GM12878 (cell line): ENCODE measurements around the gene MAP2K1. TPM values are rescaled to one million over a fixed set of nuclear protein-coding genes. Genes with fewer than 3 reads are reported as not detected.

ENCODE experiments used
- ATAC-seq: fragments of 200-7000 bp; cut with Tn5 transposase; 3 replicates; pipeline ENCODE4 v1.9.1; 2020; ENCODE audit warnings: mild to moderate bottlenecking, moderate library complexity
- BruUV-seq: library from RNA; stranded (reverse); fragments of 400-500 nt; replicated peaks from 2 replicates; lab custom pipeline; 2021; lab: Mats Ljungman, UMichigan
- CTCF ChIA-PET: fragments of 300-600 bp; sonication (Branson Sonifier 250); formaldehyde crosslinking; extraction: SDS; loops from one replicate; lab custom pipeline; 2021; ENCODE audit warnings: inconsistent platforms; lab: Yijun Ruan, JAX
- POLR2A ChIA-PET: fragments of 350-600 bp; formaldehyde crosslinking; extraction: SDS; loops from one replicate; lab custom pipeline; 2021; ENCODE audit warnings: inconsistent platforms; lab: Charles Lee
- RAD21 ChIA-PET: fragments of 300-600 bp; sonication (Branson Sonifier 250); formaldehyde crosslinking; loops from one replicate; lab custom pipeline; 2023; ENCODE audit warnings: antibody characterized with exemption; ENCODE audit not compliant: unreplicated experiment; lab: Charles Lee
- SMC1A ChIA-PET: fragments of 300-600 bp; sonication (Branson Sonifier 250); formaldehyde crosslinking; loops from one replicate; lab custom pipeline; 2023; ENCODE audit not compliant: unreplicated experiment, uncharacterized antibody; lab: Charles Lee
- DNase-seq: peaks from one replicate; pipeline ENCODE4 v3.0.0-alpha.2; 2011; ENCODE audit warnings: low read depth, low spot score
- FAIRE-seq: peaks from 3 replicates; lab custom pipeline; 2011; peaks lifted over from hg19 to GRCh38; lab: Jason Lieb, UNC
- H2AFZ ChIP-seq: 2 replicates; pipeline ENCODE4 v1.6.0; 2011; ENCODE audit warnings: low read depth, low read length, control low read depth; ENCODE audit not compliant: control insufficient read depth
- H3K27ac ChIP-seq: 2 replicates; pipeline ENCODE4 v1.5.1; 2011; ENCODE audit warnings: control low read depth; ENCODE audit not compliant: control insufficient read depth, insufficient read depth
- H3K27me3 ChIP-seq, 2 experiments: replicated peaks in 1 of 2; 2 replicates each; pipeline versions ENCODE4 v1.6.0 to v1.6.1; 2011; ENCODE audit warnings: low read length in 1 of 2; ENCODE audit not compliant: control insufficient read depth in 2 of 2, insufficient read depth in 2 of 2
- H3K36me3 ChIP-seq, 2 experiments: 2 replicates each; pipeline ENCODE4 v1.5.1; 2011; ENCODE audit warnings: low read length in 1 of 2; ENCODE audit not compliant: control insufficient read depth in 2 of 2, insufficient read depth in 2 of 2
- H3K4me1 ChIP-seq: 2 replicates; pipeline ENCODE4 v1.6.1; 2011; ENCODE audit warnings: mild to moderate bottlenecking, low read length, moderate library complexity, mixed read lengths; ENCODE audit not compliant: control insufficient read depth, insufficient read depth
- H3K4me2 ChIP-seq: 2 replicates; pipeline ENCODE4 v1.6.0; 2011; ENCODE audit warnings: control low read depth; ENCODE audit not compliant: control insufficient read depth, insufficient read depth
- H3K4me3 ChIP-seq: fragments of 200-600 bp; sonication (generic); 2 replicates; pipeline ENCODE4 v1.5.1; 2016
- H3K79me2 ChIP-seq: 2 replicates; pipeline ENCODE4 v1.6.0; 2011; ENCODE audit warnings: low read length; ENCODE audit not compliant: control insufficient read depth, insufficient read depth
- H3K9ac ChIP-seq: 2 replicates; pipeline ENCODE4 v1.8.0; 2011; ENCODE audit warnings: low read length, control low read depth, mixed read lengths; ENCODE audit not compliant: control insufficient read depth, insufficient read depth
- H3K9me3 ChIP-seq: replicated peaks from 3 replicates; pipeline ENCODE4 v1.5.1; 2011; ENCODE audit warnings: mild to moderate bottlenecking, low read length; ENCODE audit not compliant: control insufficient read depth, insufficient read depth
- H4K20me1 ChIP-seq: 2 replicates; pipeline ENCODE4 v1.6.0; 2011; ENCODE audit not compliant: control insufficient read depth, insufficient read depth
- CEBPB ChIP-seq, 2 experiments: fragments of 150-350 bp in 1 of 2; IDR thresholded peaks; 2 replicates each; pipeline ENCODE4 v1.6.1; 2012 to 2014; ENCODE audit warnings: low read depth in 2 of 2, low read length in 2 of 2, borderline replicate concordance in 1 of 2, inconsistent platforms in 1 of 2
- CHD4 ChIP-seq: fragments of 200-600 bp; sonication (generic); IDR thresholded peaks from 2 replicates; pipeline ENCODE4 v1.6.1; 2016; ENCODE audit warnings: mild to moderate bottlenecking
- E4F1 ChIP-seq: fragments of 450-650 bp; IDR thresholded peaks from 2 replicates; pipeline ENCODE4 v1.6.1; 2018; ENCODE audit warnings: borderline replicate concordance, mild to moderate bottlenecking; ENCODE audit not compliant: partially characterized antibody
- EGR1 ChIP-seq, 2 experiments: IDR thresholded peaks; 1 replicate in 1 of 2; 2 replicates in 1 of 2; pipeline ENCODE4 v1.6.1; 2011 to 2012; ENCODE audit warnings: low read depth in 2 of 2, low read length in 2 of 2, borderline replicate concordance in 1 of 2, mild to moderate bottlenecking in 1 of 2, moderate library complexity in 1 of 2
- NBN ChIP-seq: fragments of 450-650 bp; IDR thresholded peaks from 2 replicates; pipeline ENCODE4 v1.6.1; 2016
- NFYA ChIP-seq: IDR thresholded peaks from 2 replicates; pipeline ENCODE4 v1.6.1; 2011; ENCODE audit warnings: low read depth, mild to moderate bottlenecking, low read length, improper control_type of control experiment, borderline replicate concordance
- NFYB ChIP-seq: IDR thresholded peaks from 2 replicates; pipeline ENCODE4 v1.6.1; 2011; ENCODE audit warnings: low read depth, mild to moderate bottlenecking, low read length, improper control_type of control experiment, moderate library complexity; ENCODE audit not compliant: insufficient read depth
- RAD51 ChIP-seq: fragments of 450-650 bp; IDR thresholded peaks from 2 replicates; pipeline ENCODE4 v1.6.1; 2016; ENCODE audit warnings: moderate library complexity, mild to moderate bottlenecking, inconsistent platforms
- SPI1 ChIP-seq: IDR thresholded peaks from 2 replicates; pipeline ENCODE4 v1.6.1; 2011; ENCODE audit warnings: low read depth, mild to moderate bottlenecking, low read length, moderate library complexity, borderline replicate concordance; ENCODE audit not compliant: insufficient read depth
- STAT3 ChIP-seq: IDR thresholded peaks from 2 replicates; pipeline ENCODE4 v1.6.1; 2011; ENCODE audit warnings: low read depth, low read length, improper control_type of control experiment
- TARDBP ChIP-seq: IDR thresholded peaks from 2 replicates; pipeline ENCODE4 v1.6.1; 2016; ENCODE audit warnings: borderline replicate concordance
- WGBS: methylation state at CpG from one replicate; pipeline ENCODE4 v1.1.6; 2016; ENCODE audit warnings: low lambda C conversion rate; ENCODE audit not compliant: insufficient replicate concordance, insufficient coverage; ENCODE audit errors: missing lambda C conversion rate; 5-methylcytosine and 5-hydroxymethylcytosine counted together
- in situ Hi-C: fragments of 300-500 bp; cut with MboI; formaldehyde crosslinking; loops from 9 replicates; pipeline ENCODE4 v1.14.3; 2018; ENCODE audit warnings: mixed read lengths
- intact Hi-C: fragments of 100-400 bp; cut with micrococcal nuclease; formaldehyde crosslinking; loops from one replicate; pipeline ENCODE4 v1.14.2; 2022; ENCODE audit not compliant: unreplicated experiment
- polyA plus RNA-seq, 11 experiments: library from polyadenylated mRNA; depleted of rRNA in 4 of 11; unstranded in 6 of 11; stranded (reverse) in 5 of 11; fragments of >200 nt; fragmentation: Nextera tagmentation in 4 of 11; fragmentation: Illumina TruSeq in 1 of 11; extraction: Ambion mirVana in 4 of 11; extraction: Trizol in 1 of 11; gene quantifications; 1 replicate in 1 of 11; 2 replicates in 10 of 11; pipeline versions ENCODE4 v1.2.1 to v1.2.3, GENCODE V29; 2011 to 2016; ENCODE audit warnings: inconsistent platforms in 2 of 11, missing spikeins in 2 of 11, low read depth in 1 of 11
- total RNA-seq, 4 experiments: library from RNA; depleted of rRNA in 3 of 4; stranded (reverse); fragments of >200 nt in 3 of 4; fragmentation: Illumina TruSeq in 1 of 4; extraction: Trizol in 1 of 4; gene quantifications; 2 replicates each; pipeline versions ENCODE4 v1.2.1 to v1.2.3, GENCODE V29; 2013 to 2021
- TF ChIP-seq, protein P1 (sequence below): fragments of 450-650 bp; formaldehyde crosslinking; IDR thresholded peaks from 2 replicates; pipeline ENCODE4 v1.4.0; 2022; ENCODE audit warnings: mild to moderate bottlenecking, moderate library complexity
- TF ChIP-seq, protein P2 (sequence below): IDR thresholded peaks from 2 replicates; pipeline ENCODE4 v1.6.1; 2012; ENCODE audit warnings: mild to moderate bottlenecking, low read depth, low read length

MAP2K1 gene
- total and polyA plus RNA-seq, 10 of the 15 experiments (the other 5 are each of a cell fraction or from before 2014, with no cell fraction given): 11.2 to 112 (median 56.6) TPM

GRCh38 chr15:66399276-66399675, 12.6 kb downstream of the MAP2K1 start:
- 91% methylated on average over 8 of the region's 8 CpGs for WGBS
- H3K9me3 ChIP-seq: no peaks in the 10 kb centered on the region
- peaks cover 2 to 14% of the 10 kb centered on the region in 2 experiments for H3K36me3 ChIP-seq
- no peak overlapping the region for H3K4me2 ChIP-seq
- ChIA-PET POLR2A (interaction anchor here (0.7 to 7.6 kb wide), 2 partner anchors 8 to 672 kb away, joined by 3 to 120 read pairs; partner anchors contain the start of gene MAP2K1), SMC1A (interaction anchor here (6.5 kb wide), 1 partner anchor 13 kb away, joined by 71 read pairs; the partner anchor contains the start of gene MAP2K1), RAD21 (interaction anchor here (1.5 to 7.6 kb wide), 2 partner anchors 10 to 107 kb away, joined by 4 to 119 read pairs; partner anchors contain the start of gene MAP2K1), CTCF (no interaction called here)
- no peak overlapping the region for H3K4me3 ChIP-seq
- H2AFZ ChIP-seq: no peak overlapping the region
- intact Hi-C loops (no loop called here), in situ Hi-C loops (no loop called here)
- no peaks in the 10 kb centered on the region for H4K20me1 ChIP-seq
- FAIRE-seq: no peak
- BruUV-seq: no TSS peak
- ATAC-seq: no peak
- DNase-seq: no peak
- peaks cover 40% of the 10 kb centered on the region for H3K4me1 ChIP-seq
- H3K27me3 ChIP-seq: no peaks in the 10 kb centered on the region
- TF ChIP-seq TARDBP (no peak), EGR1 (IDR thresholded peaks at IDR 0.05; ENCODE audit: borderline replicate concordance in 1 of 2, low read depth in 2 of 2, low read length in 2 of 2) (no peak), STAT3 (no peak), NFYB (no peak), RAD51 (no peak), E4F1 (no peak), NBN (no peak), SPI1 (no peak), CHD4 (no peak), CEBPB (IDR thresholded peaks at IDR 0.05; ENCODE audit: borderline replicate concordance in 1 of 2, low read depth in 2 of 2, low read length in 2 of 2) (no peak), NFYA (no peak)
- TF ChIP-seq, protein P1, sequence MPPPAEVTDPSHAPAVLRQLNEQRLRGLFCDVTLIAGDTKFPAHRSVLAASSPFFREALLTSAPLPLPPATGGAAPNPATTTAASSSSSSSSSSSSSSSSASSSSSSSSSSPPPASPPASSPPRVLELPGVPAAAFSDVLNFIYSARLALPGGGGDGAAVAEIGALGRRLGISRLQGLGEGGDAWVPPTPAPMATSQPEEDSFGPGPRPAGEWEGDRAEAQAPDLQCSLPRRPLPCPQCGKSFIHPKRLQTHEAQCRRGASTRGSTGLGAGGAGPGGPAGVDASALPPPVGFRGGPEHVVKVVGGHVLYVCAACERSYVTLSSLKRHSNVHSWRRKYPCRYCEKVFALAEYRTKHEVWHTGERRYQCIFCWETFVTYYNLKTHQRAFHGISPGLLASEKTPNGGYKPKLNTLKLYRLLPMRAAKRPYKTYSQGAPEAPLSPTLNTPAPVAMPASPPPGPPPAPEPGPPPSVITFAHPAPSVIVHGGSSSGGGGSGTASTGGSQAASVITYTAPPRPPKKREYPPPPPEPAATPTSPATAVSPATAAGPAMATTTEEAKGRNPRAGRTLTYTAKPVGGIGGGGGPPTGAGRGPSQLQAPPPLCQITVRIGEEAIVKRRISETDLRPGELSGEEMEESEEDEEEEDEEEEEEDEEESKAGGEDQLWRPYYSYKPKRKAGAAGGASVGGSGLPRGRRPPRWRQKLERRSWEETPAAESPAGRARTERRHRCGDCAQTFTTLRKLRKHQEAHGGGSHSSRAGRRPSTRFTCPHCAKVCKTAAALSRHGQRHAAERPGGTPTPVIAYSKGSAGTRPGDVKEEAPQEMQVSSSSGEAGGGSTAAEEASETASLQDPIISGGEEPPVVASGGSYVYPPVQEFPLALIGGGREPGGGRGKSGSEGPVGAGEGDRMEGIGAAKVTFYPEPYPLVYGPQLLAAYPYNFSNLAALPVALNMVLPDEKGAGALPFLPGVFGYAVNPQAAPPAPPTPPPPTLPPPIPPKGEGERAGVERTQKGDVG (CRISPR knock-in tag): no peak
- TF ChIP-seq, protein P2, sequence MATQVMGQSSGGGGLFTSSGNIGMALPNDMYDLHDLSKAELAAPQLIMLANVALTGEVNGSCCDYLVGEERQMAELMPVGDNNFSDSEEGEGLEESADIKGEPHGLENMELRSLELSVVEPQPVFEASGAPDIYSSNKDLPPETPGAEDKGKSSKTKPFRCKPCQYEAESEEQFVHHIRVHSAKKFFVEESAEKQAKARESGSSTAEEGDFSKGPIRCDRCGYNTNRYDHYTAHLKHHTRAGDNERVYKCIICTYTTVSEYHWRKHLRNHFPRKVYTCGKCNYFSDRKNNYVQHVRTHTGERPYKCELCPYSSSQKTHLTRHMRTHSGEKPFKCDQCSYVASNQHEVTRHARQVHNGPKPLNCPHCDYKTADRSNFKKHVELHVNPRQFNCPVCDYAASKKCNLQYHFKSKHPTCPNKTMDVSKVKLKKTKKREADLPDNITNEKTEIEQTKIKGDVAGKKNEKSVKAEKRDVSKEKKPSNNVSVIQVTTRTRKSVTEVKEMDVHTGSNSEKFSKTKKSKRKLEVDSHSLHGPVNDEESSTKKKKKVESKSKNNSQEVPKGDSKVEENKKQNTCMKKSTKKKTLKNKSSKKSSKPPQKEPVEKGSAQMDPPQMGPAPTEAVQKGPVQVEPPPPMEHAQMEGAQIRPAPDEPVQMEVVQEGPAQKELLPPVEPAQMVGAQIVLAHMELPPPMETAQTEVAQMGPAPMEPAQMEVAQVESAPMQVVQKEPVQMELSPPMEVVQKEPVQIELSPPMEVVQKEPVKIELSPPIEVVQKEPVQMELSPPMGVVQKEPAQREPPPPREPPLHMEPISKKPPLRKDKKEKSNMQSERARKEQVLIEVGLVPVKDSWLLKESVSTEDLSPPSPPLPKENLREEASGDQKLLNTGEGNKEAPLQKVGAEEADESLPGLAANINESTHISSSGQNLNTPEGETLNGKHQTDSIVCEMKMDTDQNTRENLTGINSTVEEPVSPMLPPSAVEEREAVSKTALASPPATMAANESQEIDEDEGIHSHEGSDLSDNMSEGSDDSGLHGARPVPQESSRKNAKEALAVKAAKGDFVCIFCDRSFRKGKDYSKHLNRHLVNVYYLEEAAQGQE: no peak
- peaks cover 93% of the 10 kb centered on the region for H3K79me2 ChIP-seq
- H3K9ac ChIP-seq: no peak overlapping the region
- no peak overlapping the region for H3K27ac ChIP-seq
